Neural progenitor cell (in vitro differentiated cells): ENCODE data around the gene EEIG2. TPM values are rescaled to one million over a fixed set of nuclear protein-coding genes. Genes with fewer than 3 reads are reported as not detected.
A peak's percentile ranks its signal among the peaks of the same experiment; 100 is the strongest.

ENCODE experiments used
- DNase-seq: peaks from one replicate; pipeline ENCODE4 v3.0.0-alpha.2; 2016; ENCODE audit warnings: low spot score
- H2AFZ ChIP-seq: fragments of 200-600 bp; sonication (generic); replicated peaks from 2 replicates; pipeline ENCODE4 v1.6.1; 2016; ENCODE audit warnings: antibody characterized with exemption
- H3F3A ChIP-seq: fragments of 200-600 bp; sonication (generic); 2 replicates; pipeline ENCODE4 v1.6.1; 2016; ENCODE audit warnings: antibody characterized with exemption, low read depth
- H3K27ac ChIP-seq: fragments of 200-600 bp; sonication (generic); 2 replicates; pipeline ENCODE4 v1.5.1; 2016; ENCODE audit warnings: mild to moderate bottlenecking
- H3K27me3 ChIP-seq: fragments of 200-600 bp; sonication (generic); 2 replicates; pipeline ENCODE4 v1.6.1; 2016; ENCODE audit warnings: mild to moderate bottlenecking, moderate library complexity
- H3K36me3 ChIP-seq: fragments of 200-600 bp; sonication (generic); 2 replicates; pipeline ENCODE4 v1.5.1; 2016
- H3K4me1 ChIP-seq: fragments of 200-600 bp; sonication (generic); 2 replicates; pipeline ENCODE4 v1.6.1; 2016; ENCODE audit warnings: mixed run types
- H3K4me2 ChIP-seq: fragments of 200-600 bp; sonication (generic); 2 replicates; pipeline ENCODE4 v1.6.1; 2016
- H3K4me3 ChIP-seq: fragments of 200-600 bp; sonication (generic); 2 replicates; pipeline ENCODE4 v1.5.1; 2016
- H3K79me2 ChIP-seq: fragments of 200-600 bp; sonication (generic); 2 replicates; pipeline ENCODE4 v1.6.1; 2016; ENCODE audit warnings: low read depth
- H3K9ac ChIP-seq: fragments of 200-600 bp; sonication (generic); 2 replicates; pipeline ENCODE4 v1.6.1; 2016
- H3K9me3 ChIP-seq: fragments of 200-600 bp; sonication (generic); 2 replicates; pipeline ENCODE4 v1.5.1; 2016; ENCODE audit warnings: low read depth
- H4K20me1 ChIP-seq: fragments of 200-600 bp; sonication (generic); 2 replicates; pipeline ENCODE4 v1.6.1; 2016; ENCODE audit warnings: low read depth
- H3K27ac Mint-ChIP-seq: 3 replicates; pipeline ENCODE4 v1.8.0; 2021; ENCODE audit warnings: mixed read lengths
- H3K27me3 Mint-ChIP-seq: 2 replicates; pipeline ENCODE4 v1.8.0; 2022; ENCODE audit warnings: low read depth, mild to moderate bottlenecking, inconsistent platforms, moderate library complexity, mixed read lengths; ENCODE audit not compliant: insufficient read depth
- H3K36me3 Mint-ChIP-seq: 3 replicates; pipeline ENCODE4 v1.8.0; 2021; ENCODE audit warnings: mixed read lengths
- H3K4me1 Mint-ChIP-seq: 3 replicates; pipeline ENCODE4 v1.8.0; 2021; ENCODE audit warnings: mixed read lengths
- H3K4me3 Mint-ChIP-seq: 3 replicates; pipeline ENCODE4 v1.8.0; 2021; ENCODE audit warnings: mild to moderate bottlenecking, moderate library complexity, mixed read lengths
- H3K9me3 Mint-ChIP-seq: 3 replicates; pipeline ENCODE4 v1.8.0; 2020; ENCODE audit warnings: mixed read lengths
- CTCF ChIP-seq: fragments of 200-600 bp; sonication (generic); IDR thresholded peaks from 2 replicates; pipeline ENCODE4 v1.5.1; 2017; ENCODE audit warnings: antibody characterized with exemption, mild to moderate bottlenecking
- EZH2 ChIP-seq: fragments of 200-600 bp; sonication (generic); IDR thresholded peaks from 2 replicates; pipeline ENCODE4 v1.6.1; 2017; ENCODE audit warnings: antibody characterized with exemption, mild to moderate bottlenecking, moderate library complexity
- EZH2phosphoT487 ChIP-seq: fragments of 200-600 bp; sonication (generic); IDR thresholded peaks from 2 replicates; pipeline ENCODE4 v1.6.1; 2017; ENCODE audit warnings: antibody characterized with exemption
- total RNA-seq: library from RNA; depleted of rRNA; stranded (reverse); fragments of >200 nt; gene quantifications from 2 replicates; pipeline ENCODE4 v1.2.3, GENCODE V29; 2015; ENCODE audit warnings: low replicate concordance

Gene EEIG2
- total RNA-seq: 6.6 and 8.8 TPM in 2 replicates

GRCh38 chr1:108559215-108560186, at the start of gene EEIG2:
Gene EEIG2 (plus strand): TSS chr1:108560100. CDS start chr1:108560429, 329 bp downstream.
- Mint-ChIP-seq H3K9me3 (no peaks in the 10 kb centered on the region), H3K27me3 (no peaks in the 10 kb centered on the region), H3K4me1 (peaks cover 13% of the 10 kb centered on the region), H3K27ac (peak within 1 kb of the TSS; percentile 94), H3K36me3 (no peaks in the 10 kb centered on the region), H3K4me3 (peak within 1 kb of the TSS; percentile 98)
- H3K4me2 ChIP-seq: peak within 1 kb of the TSS; percentile 72
- no peak within 1 kb of the TSS for H3K27ac ChIP-seq
- H3K9ac ChIP-seq: no peak within 1 kb of the TSS
- TF ChIP-seq EZH2phosphoT487: no peak
- no peak for TF ChIP-seq EZH2
- TF ChIP-seq CTCF: peak; percentile 74
- peak within 1 kb of the TSS; percentile 91 for H2AFZ ChIP-seq
- peak; percentile 92 for DNase-seq
- H3K79me2 ChIP-seq: no peaks in the 10 kb centered on the region
- peak within 1 kb of the TSS; percentile 60 for H3K4me3 ChIP-seq
- peaks cover 21% of the 10 kb centered on the region for H3F3A ChIP-seq
- peaks cover 7% of the 10 kb centered on the region for H4K20me1 ChIP-seq
- no peaks in the 10 kb centered on the region for H3K36me3 ChIP-seq
- H3K27me3 ChIP-seq: peaks cover 7% of the 10 kb centered on the region
- H3K9me3 ChIP-seq: no peaks in the 10 kb centered on the region
- peaks cover 25% of the 10 kb centered on the region for H3K4me1 ChIP-seq

- no peaks in the 10 kb centered on the region for H3K36me3 ChIP-seq
- no peak overlapping the region for H3K4me3 ChIP-seq
- H3K9ac ChIP-seq: no peak overlapping the region
- no peak overlapping the region for H3K27ac ChIP-seq
- Mint-ChIP-seq H3K27me3 (no peaks in the 10 kb centered on the region), H3K4me3 (no peak overlapping the region), H3K4me1 (no peaks in the 10 kb centered on the region), H3K9me3 (no peaks in the 10 kb centered on the region), H3K36me3 (no peaks in the 10 kb centered on the region), H3K27ac (no peak overlapping the region)
- H3K9me3 ChIP-seq: no peaks in the 10 kb centered on the region
- H4K20me1 ChIP-seq: no peaks in the 10 kb centered on the region
- no peaks in the 10 kb centered on the region for H3K27me3 ChIP-seq
- no peaks in the 10 kb centered on the region for H3K79me2 ChIP-seq
- H3K4me1 ChIP-seq: no peaks in the 10 kb centered on the region
- no peaks in the 10 kb centered on the region for H3F3A ChIP-seq
- TF ChIP-seq CTCF: no peak
- TF ChIP-seq EZH2phosphoT487: no peak
- DNase-seq: no peak
- H3K4me2 ChIP-seq: no peak overlapping the region
- no peak overlapping the region for H2AFZ ChIP-seq
Observed at GRCh38 chr1:108511764-108512163, 48.1 kb upstream of the EEIG2 start.

- no peaks in the 10 kb centered on the region for H3K36me3 ChIP-seq
- H3K9me3 ChIP-seq: no peaks in the 10 kb centered on the region
- no peaks in the 10 kb centered on the region for H3K9me3 Mint-ChIP-seq
- H3K36me3 Mint-ChIP-seq: no peaks in the 10 kb centered on the region
- H3K27ac ChIP-seq: no peak overlapping the region
- TF ChIP-seq EZH2phosphoT487 (no peak), CTCF (peak; percentile 84)
- H3K27me3 Mint-ChIP-seq: no peaks in the 10 kb centered on the region
- no peaks in the 10 kb centered on the region for H3K27me3 ChIP-seq
- no peaks in the 10 kb centered on the region for H3F3A ChIP-seq
- no peak overlapping the region for H3K4me3 ChIP-seq
- no peaks in the 10 kb centered on the region for H4K20me1 ChIP-seq
- H3K4me1 ChIP-seq: no peaks in the 10 kb centered on the region
- H3K9ac ChIP-seq: no peak overlapping the region
- H2AFZ ChIP-seq: no peak overlapping the region
- DNase-seq: peak; percentile 27
- H3K4me2 ChIP-seq: no peak overlapping the region
- no peak overlapping the region for H3K27ac Mint-ChIP-seq
- no peak overlapping the region for H3K4me3 Mint-ChIP-seq
- peaks cover 2% of the 10 kb centered on the region for H3K4me1 Mint-ChIP-seq
- H3K79me2 ChIP-seq: no peaks in the 10 kb centered on the region
Observed at GRCh38 chr1:108512239-108513043, 47.5 kb upstream of the EEIG2 start.
